Astrocyte (in vitro differentiated cells and primary cell): Measurements from ENCODE around the gene DYRK3.

Source experiments
- EZH2 ChIP-seq: IDR thresholded peaks from 2 replicates; pipeline ENCODE4 v1.6.1; 2012; ENCODE audit warnings: mild to moderate bottlenecking, low read length, inconsistent platforms; ENCODE audit not compliant: insufficient read depth
- TF ChIP-seq, protein P1 (sequence below): IDR thresholded peaks from 2 replicates; pipeline ENCODE4 v1.5.1; 2011; ENCODE audit warnings: low read depth, mild to moderate bottlenecking, inconsistent platforms, low read length, moderate library complexity; ENCODE audit not compliant: insufficient read depth

DNA sequence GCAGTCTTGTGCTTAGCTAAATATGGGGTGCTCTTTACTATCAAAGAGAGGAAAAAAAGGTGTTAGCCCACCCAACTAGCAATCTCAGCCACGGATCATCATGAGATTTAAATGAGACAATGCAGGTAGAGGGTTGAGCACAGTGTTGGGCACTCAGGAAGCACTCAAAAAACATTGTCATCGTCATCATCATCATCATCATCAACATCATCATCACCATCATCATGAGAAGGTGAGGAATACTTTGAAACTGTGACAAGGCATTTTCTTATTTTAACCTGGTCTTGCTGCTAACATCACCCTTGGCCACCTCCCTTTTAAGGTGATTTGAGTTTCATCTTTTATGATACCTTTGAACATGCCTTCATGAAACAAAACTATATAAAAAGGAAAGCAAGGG lies 46.0 kb downstream of the DYRK3 start:
- TF ChIP-seq, protein P1, sequence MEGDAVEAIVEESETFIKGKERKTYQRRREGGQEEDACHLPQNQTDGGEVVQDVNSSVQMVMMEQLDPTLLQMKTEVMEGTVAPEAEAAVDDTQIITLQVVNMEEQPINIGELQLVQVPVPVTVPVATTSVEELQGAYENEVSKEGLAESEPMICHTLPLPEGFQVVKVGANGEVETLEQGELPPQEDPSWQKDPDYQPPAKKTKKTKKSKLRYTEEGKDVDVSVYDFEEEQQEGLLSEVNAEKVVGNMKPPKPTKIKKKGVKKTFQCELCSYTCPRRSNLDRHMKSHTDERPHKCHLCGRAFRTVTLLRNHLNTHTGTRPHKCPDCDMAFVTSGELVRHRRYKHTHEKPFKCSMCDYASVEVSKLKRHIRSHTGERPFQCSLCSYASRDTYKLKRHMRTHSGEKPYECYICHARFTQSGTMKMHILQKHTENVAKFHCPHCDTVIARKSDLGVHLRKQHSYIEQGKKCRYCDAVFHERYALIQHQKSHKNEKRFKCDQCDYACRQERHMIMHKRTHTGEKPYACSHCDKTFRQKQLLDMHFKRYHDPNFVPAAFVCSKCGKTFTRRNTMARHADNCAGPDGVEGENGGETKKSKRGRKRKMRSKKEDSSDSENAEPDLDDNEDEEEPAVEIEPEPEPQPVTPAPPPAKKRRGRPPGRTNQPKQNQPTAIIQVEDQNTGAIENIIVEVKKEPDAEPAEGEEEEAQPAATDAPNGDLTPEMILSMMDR = no peak
- no peak for TF ChIP-seq EZH2
